Upper lobe of left lung (tissue), 4 donors: ENCODE measurements around the gene PTPRM.

ENCODE experiments used
- POLR2A ChIP-seq, 4 donors: fragments of 450-650 bp; IDR thresholded peaks; one replicate each; pipeline ENCODE4 v1.5.1; 2016 to 2017; ENCODE audit warnings: antibody characterized with exemption in 4 of 4, mild to moderate bottlenecking in 2 of 4
- POLR2AphosphoS5 ChIP-seq, 2 donors: sonication (generic); formaldehyde crosslinking; IDR thresholded peaks; one replicate each; pipeline ENCODE4 v1.5.1; 2017; ENCODE audit warnings: antibody characterized with exemption in 2 of 2
- TF ChIP-seq, protein P1 (sequence below), 6 experiments: fragments of 450-650 bp in 4 of 6; fragments of 200-600 bp in 2 of 6; sonication (generic) in 2 of 6; IDR thresholded peaks; one replicate each; pipeline ENCODE4 v1.5.1; 2016 to 2019; ENCODE audit warnings: antibody characterized with exemption in 6 of 6

- peak; percentile 25 to 27 for TF ChIP-seq POLR2AphosphoS5 (IDR thresholded peaks at IDR 0.05)
- TF ChIP-seq, protein P1, sequence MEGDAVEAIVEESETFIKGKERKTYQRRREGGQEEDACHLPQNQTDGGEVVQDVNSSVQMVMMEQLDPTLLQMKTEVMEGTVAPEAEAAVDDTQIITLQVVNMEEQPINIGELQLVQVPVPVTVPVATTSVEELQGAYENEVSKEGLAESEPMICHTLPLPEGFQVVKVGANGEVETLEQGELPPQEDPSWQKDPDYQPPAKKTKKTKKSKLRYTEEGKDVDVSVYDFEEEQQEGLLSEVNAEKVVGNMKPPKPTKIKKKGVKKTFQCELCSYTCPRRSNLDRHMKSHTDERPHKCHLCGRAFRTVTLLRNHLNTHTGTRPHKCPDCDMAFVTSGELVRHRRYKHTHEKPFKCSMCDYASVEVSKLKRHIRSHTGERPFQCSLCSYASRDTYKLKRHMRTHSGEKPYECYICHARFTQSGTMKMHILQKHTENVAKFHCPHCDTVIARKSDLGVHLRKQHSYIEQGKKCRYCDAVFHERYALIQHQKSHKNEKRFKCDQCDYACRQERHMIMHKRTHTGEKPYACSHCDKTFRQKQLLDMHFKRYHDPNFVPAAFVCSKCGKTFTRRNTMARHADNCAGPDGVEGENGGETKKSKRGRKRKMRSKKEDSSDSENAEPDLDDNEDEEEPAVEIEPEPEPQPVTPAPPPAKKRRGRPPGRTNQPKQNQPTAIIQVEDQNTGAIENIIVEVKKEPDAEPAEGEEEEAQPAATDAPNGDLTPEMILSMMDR (IDR thresholded peaks at IDR 0.05): no peak
- TF ChIP-seq POLR2A (IDR thresholded peaks at IDR 0.05): no peak
Measured at GRCh38 chr18:8003878-8004675, 437.0 kb downstream of the PTPRM start.
